ENCODE data around the gene CMSS1.

DNA sequence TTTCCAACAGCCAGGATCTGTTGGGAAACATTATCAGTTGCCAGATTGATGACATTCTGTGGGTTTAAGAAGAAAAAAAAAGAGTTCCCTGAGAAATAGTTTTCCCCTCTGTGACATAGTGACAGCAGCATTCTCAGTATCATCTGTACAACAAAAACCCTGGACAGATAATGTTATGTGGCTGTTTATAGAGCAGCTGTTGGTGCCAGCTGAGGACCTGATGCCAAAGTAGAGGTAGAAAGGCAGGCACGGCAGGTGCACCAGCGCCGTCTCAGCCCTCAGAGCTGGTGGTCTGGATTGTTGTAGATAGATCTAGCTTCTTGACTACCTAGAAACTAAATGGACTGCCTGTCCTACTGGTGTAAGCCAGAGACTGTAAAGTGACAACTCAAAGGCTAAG, 352.8 kb downstream of the CMSS1 start:
- TF ChIP-seq, protein P1, sequence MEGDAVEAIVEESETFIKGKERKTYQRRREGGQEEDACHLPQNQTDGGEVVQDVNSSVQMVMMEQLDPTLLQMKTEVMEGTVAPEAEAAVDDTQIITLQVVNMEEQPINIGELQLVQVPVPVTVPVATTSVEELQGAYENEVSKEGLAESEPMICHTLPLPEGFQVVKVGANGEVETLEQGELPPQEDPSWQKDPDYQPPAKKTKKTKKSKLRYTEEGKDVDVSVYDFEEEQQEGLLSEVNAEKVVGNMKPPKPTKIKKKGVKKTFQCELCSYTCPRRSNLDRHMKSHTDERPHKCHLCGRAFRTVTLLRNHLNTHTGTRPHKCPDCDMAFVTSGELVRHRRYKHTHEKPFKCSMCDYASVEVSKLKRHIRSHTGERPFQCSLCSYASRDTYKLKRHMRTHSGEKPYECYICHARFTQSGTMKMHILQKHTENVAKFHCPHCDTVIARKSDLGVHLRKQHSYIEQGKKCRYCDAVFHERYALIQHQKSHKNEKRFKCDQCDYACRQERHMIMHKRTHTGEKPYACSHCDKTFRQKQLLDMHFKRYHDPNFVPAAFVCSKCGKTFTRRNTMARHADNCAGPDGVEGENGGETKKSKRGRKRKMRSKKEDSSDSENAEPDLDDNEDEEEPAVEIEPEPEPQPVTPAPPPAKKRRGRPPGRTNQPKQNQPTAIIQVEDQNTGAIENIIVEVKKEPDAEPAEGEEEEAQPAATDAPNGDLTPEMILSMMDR (conservative IDR thresholded peaks at IDR 0.05; ENCODE audit: low read depth, low read length), result no peak
- TF ChIP-seq EZH2 (IDR thresholded peaks at IDR 0.05; ENCODE audit: borderline replicate concordance, low read depth, low read length, poor library complexity, severe bottlenecking), result no peak

All from A673 (cell line).